Ascending aorta (tissue), 2 donors: ENCODE data around the gene SMIM14. TPM values are rescaled to one million over a fixed set of nuclear protein-coding genes. Genes with fewer than 3 reads are reported as not detected.
A peak's percentile ranks its signal among the peaks of the same experiment; 100 is the strongest.
"Not testable (repeated sequence)": the region's sequence is repeated elsewhere in the genome, so short reads cannot be mapped to it uniquely, and the experiment has no call there.

Source experiments
- DNase-seq, 2 donors: peaks; one replicate each; pipeline ENCODE4 v3.0.0-alpha.2; 2019; ENCODE audit warnings: low spot score in 2 of 2
- H3K27ac ChIP-seq, 2 donors: fragments of 200-600 bp; sonication (generic); one replicate each; pipeline ENCODE4 v1.5.1; 2016 to 2017; ENCODE audit warnings: mild to moderate bottlenecking in 1 of 2
- H3K27me3 ChIP-seq: fragments of 200-600 bp; sonication (generic); one replicate; pipeline ENCODE4 v1.5.1; 2017
- H3K36me3 ChIP-seq, 2 donors: fragments of 200-600 bp; sonication (generic); one replicate each; pipeline ENCODE4 v1.5.1; 2016
- H3K4me1 ChIP-seq, 2 donors: fragments of 200-600 bp; sonication (generic); one replicate each; pipeline ENCODE4 v1.5.1; 2016 to 2017; ENCODE audit warnings: mild to moderate bottlenecking in 1 of 2
- H3K4me3 ChIP-seq, 2 donors: fragments of 200-600 bp; sonication (generic); one replicate each; pipeline ENCODE4 v1.5.1; 2016 to 2017; ENCODE audit warnings: mild to moderate bottlenecking in 1 of 2
- H3K9me3 ChIP-seq, 2 donors: fragments of 200-600 bp; sonication (generic); one replicate each; pipeline ENCODE4 v1.5.1; 2016
- CTCF ChIP-seq, 3 experiments: fragments of 200-600 bp in 2 of 3; fragments of 450-650 bp in 1 of 3; sonication (generic) in 2 of 3; IDR thresholded peaks; one replicate each; pipeline ENCODE4 v1.5.1; 2016 to 2019; ENCODE audit warnings: antibody characterized with exemption in 3 of 3, mild to moderate bottlenecking in 1 of 3, moderate library complexity in 1 of 3
- intact Hi-C: fragments of 100-400 bp; cut with DNase I; formaldehyde crosslinking; loops from one replicate; pipeline ENCODE4 v1.15.1; 2023
- total RNA-seq: library from RNA; depleted of rRNA; stranded (reverse); fragments of >200 nt; gene quantifications from one replicate; pipeline ENCODE4 v1.1.0, GENCODE V29; 2016

The SMIM14 gene
- total RNA-seq, 1 donor from 2014 or later = 48.2 TPM

GRCh38 chr4:39548425-39549067 lies 90.1 kb downstream of the SMIM14 start:
- no peaks in the 10 kb centered on the region for H3K9me3 ChIP-seq
- H3K27ac ChIP-seq = peak overlapping the region; percentile 22 to 48
- no peak for DNase-seq
- intact Hi-C loops = no loop called here
- no peak for TF ChIP-seq CTCF (IDR thresholded peaks at IDR 0.05)
- peaks cover 0 to 2% of the 10 kb centered on the region in 2 donors for H3K4me1 ChIP-seq
- peaks cover 9 to 19% of the 10 kb centered on the region in 2 donors for H3K36me3 ChIP-seq
- no peak overlapping the region for H3K4me3 ChIP-seq
- no peaks in the 10 kb centered on the region for H3K27me3 ChIP-seq

- H3K27me3 ChIP-seq = no peaks in the 10 kb centered on the region
- no peak for TF ChIP-seq CTCF (IDR thresholded peaks at IDR 0.05)
- peaks cover 0 to 2% of the 10 kb centered on the region in 2 donors for H3K4me1 ChIP-seq
- H3K9me3 ChIP-seq = no peaks in the 10 kb centered on the region
- intact Hi-C loops = no loop called here
- peaks cover 0 to 14% of the 10 kb centered on the region in 2 donors for H3K36me3 ChIP-seq
- H3K4me3 ChIP-seq = no peak overlapping the region
- no peak for DNase-seq
- H3K27ac ChIP-seq = no peak overlapping the region
Observed at GRCh38 chr4:39544580-39545315, 93.9 kb downstream of the SMIM14 start.

- H3K27ac ChIP-seq = not testable (repeated sequence)
Observed at GRCh38 chr4:39544080-39544479, 94.6 kb downstream of the SMIM14 start.

GRCh38 chr4:39543034-39543433 lies 95.6 kb downstream of the SMIM14 start:
- peaks cover 0 to 14% of the 10 kb centered on the region in 2 donors for H3K36me3 ChIP-seq
- H3K27ac ChIP-seq = no peak overlapping the region
- TF ChIP-seq CTCF (IDR thresholded peaks at IDR 0.05) = no peak
- no peak overlapping the region for H3K4me3 ChIP-seq
- no peaks in the 10 kb centered on the region for H3K9me3 ChIP-seq
- intact Hi-C loops = no loop called here
- no peak for DNase-seq
- H3K27me3 ChIP-seq = no peaks in the 10 kb centered on the region
- H3K4me1 ChIP-seq = peaks cover 0 to 2% of the 10 kb centered on the region in 2 donors

More at GRCh38 chr4:39544080-39544479, 94.6 kb downstream of the SMIM14 start:
- H3K4me1 ChIP-seq, DNase-seq, H3K27me3 ChIP-seq, H3K4me3 ChIP-seq, intact Hi-C loops, H3K9me3 ChIP-seq: not testable (repeated sequence)
- peaks cover 0 to 14% of the 10 kb centered on the region in 2 donors for H3K36me3 ChIP-seq

DNA sequence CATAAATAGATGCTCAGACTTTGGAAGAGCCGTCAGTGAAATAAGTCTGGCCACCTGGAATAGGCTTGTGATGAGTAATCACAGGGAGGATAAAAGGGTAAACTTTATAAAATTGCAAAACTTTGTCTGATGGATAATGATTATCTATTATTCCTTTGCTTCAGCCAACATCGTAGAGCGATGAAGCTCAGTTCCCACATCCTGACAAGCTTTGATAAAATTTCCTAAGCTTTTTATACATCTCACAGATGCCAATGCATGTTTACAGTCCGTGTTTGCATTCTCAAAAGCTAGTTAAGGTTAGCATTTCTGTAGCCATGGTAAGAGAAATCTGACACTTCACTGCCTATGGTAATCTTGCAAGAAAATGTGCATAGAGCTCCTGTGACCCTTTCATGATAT lies 96.1 kb downstream of the SMIM14 start:
- no peaks in the 10 kb centered on the region for H3K9me3 ChIP-seq
- H3K36me3 ChIP-seq = peaks cover 0 to 14% of the 10 kb centered on the region in 2 donors
- H3K27ac ChIP-seq = no peak overlapping the region
- no peak for DNase-seq
- no peaks in the 10 kb centered on the region for H3K27me3 ChIP-seq
- no peak for TF ChIP-seq CTCF (IDR thresholded peaks at IDR 0.05)
- intact Hi-C loops = no loop called here
- H3K4me1 ChIP-seq = peaks cover 0 to 2% of the 10 kb centered on the region in 2 donors
- no peak overlapping the region for H3K4me3 ChIP-seq

- intact Hi-C loops = no loop called here
- no peak for TF ChIP-seq CTCF (IDR thresholded peaks at IDR 0.05)
- H3K27ac ChIP-seq = no peak overlapping the region
- H3K36me3 ChIP-seq = peaks cover 0 to 14% of the 10 kb centered on the region in 2 donors
- H3K9me3 ChIP-seq = no peaks in the 10 kb centered on the region
- H3K4me3 ChIP-seq = no peak overlapping the region
- DNase-seq = no peak
- peaks cover 0 to 2% of the 10 kb centered on the region in 2 donors for H3K4me1 ChIP-seq
- H3K27me3 ChIP-seq = no peaks in the 10 kb centered on the region
Observed at GRCh38 chr4:39541987-39542610, 96.6 kb downstream of the SMIM14 start.
